ENCODE data around the gene ANK2. TPM values are rescaled to one million over a fixed set of nuclear protein-coding genes. Genes with fewer than 3 reads are reported as not detected.
A peak's percentile ranks its signal among the peaks of the same experiment; 100 is the strongest.

Gene ANK2
- total and polyA plus RNA-seq, 10 donors, result 5.3 to 158 (median 72.9) TPM

GRCh38 chr4:113276464-113277170 lies 227.2 kb downstream of the ANK2 start:
- WGBS, 5 donors, result 72 to 89% (median 79%) methylated on average over 7 of the region's 7 CpGs
- Histone ChIP-seq H3K36me3 (no peaks in the 10 kb centered on the region), H3K9me3 (no peaks in the 10 kb centered on the region), H3K27me3 (replicated peaks in 1 of 7) (peaks cover 0 to 6% (median 0%) of the 10 kb centered on the region in 7 donors), H3K4me1 (no peaks in the 10 kb centered on the region), H3K4me3 (no peak overlapping the region), H3K27ac (no peak overlapping the region)
- TF ChIP-seq CTCF (IDR thresholded peaks at IDR 0.05 in 8 of 11, conservative IDR thresholded peaks at IDR 0.05 in 3 of 11), result no peak
- no peak for TF ChIP-seq POLR2AphosphoS5 (IDR thresholded peaks at IDR 0.05)
- no peak for TF ChIP-seq POLR2A (IDR thresholded peaks at IDR 0.05)
- intact Hi-C loops (cut with DNase I; ENCODE audit: low total_unique reads), result no loop called here
- no peak for DNase-seq

- DNase-seq, result no peak
- H3K4me3 ChIP-seq, result no peak overlapping the region
- TF ChIP-seq POLR2A (IDR thresholded peaks at IDR 0.05) (no peak), POLR2AphosphoS5 (IDR thresholded peaks at IDR 0.05) (no peak), CTCF (IDR thresholded peaks at IDR 0.05 in 8 of 11, conservative IDR thresholded peaks at IDR 0.05 in 3 of 11) (peak in 10 of 11 experiments; percentile 24 to 68 (median 56))
- H3K36me3 ChIP-seq, result no peaks in the 10 kb centered on the region
- intact Hi-C loops (cut with DNase I; ENCODE audit: low total_unique reads), result no loop called here
- H3K9me3 ChIP-seq, result no peaks in the 10 kb centered on the region
- H3K4me1 ChIP-seq, result no peaks in the 10 kb centered on the region
- H3K27ac ChIP-seq, result no peak overlapping the region
- WGBS, 5 donors, result 18 to 24% (median 22%) methylated on average over 8 of the region's 8 CpGs
- H3K27me3 ChIP-seq (replicated peaks in 1 of 7), result peaks cover 0 to 6% (median 0%) of the 10 kb centered on the region in 7 donors
Observed at GRCh38 chr4:113278324-113278934, 229.0 kb downstream of the ANK2 start.

- no peak for DNase-seq
- no peaks in the 10 kb centered on the region for H3K27me3 ChIP-seq (replicated peaks in 1 of 7)
- no peaks in the 10 kb centered on the region for H3K36me3 ChIP-seq
- no peaks in the 10 kb centered on the region for H3K9me3 ChIP-seq
- H3K4me1 ChIP-seq, result no peaks in the 10 kb centered on the region
- intact Hi-C loops (cut with DNase I; ENCODE audit: low total_unique reads), result no loop called here
- TF ChIP-seq POLR2AphosphoS5 (IDR thresholded peaks at IDR 0.05) (no peak), CTCF (IDR thresholded peaks at IDR 0.05 in 8 of 11, conservative IDR thresholded peaks at IDR 0.05 in 3 of 11) (no peak), POLR2A (IDR thresholded peaks at IDR 0.05) (no peak)
- no peak overlapping the region for H3K27ac ChIP-seq
- no peak overlapping the region for H3K4me3 ChIP-seq
- WGBS, 5 donors, result 83 to 90% (median 83%) methylated on average over 4 of the region's 4 CpGs
Observed at GRCh38 chr4:113285501-113285900, 236.0 kb downstream of the ANK2 start.

- no peak overlapping the region for H3K4me3 ChIP-seq
- no peak for DNase-seq
- intact Hi-C loops (cut with DNase I; ENCODE audit: low total_unique reads), result no loop called here
- H3K27me3 ChIP-seq (replicated peaks in 1 of 7), result no peaks in the 10 kb centered on the region
- no peak for TF ChIP-seq POLR2AphosphoS5 (IDR thresholded peaks at IDR 0.05)
- no peak for TF ChIP-seq CTCF (IDR thresholded peaks at IDR 0.05 in 8 of 11, conservative IDR thresholded peaks at IDR 0.05 in 3 of 11)
- TF ChIP-seq POLR2A (IDR thresholded peaks at IDR 0.05), result no peak
- H3K36me3 ChIP-seq, result no peaks in the 10 kb centered on the region
- peaks cover 0 to 8% (median 0%) of the 10 kb centered on the region in 6 donors for H3K4me1 ChIP-seq
- H3K27ac ChIP-seq, result no peak overlapping the region
- H3K9me3 ChIP-seq, result no peaks in the 10 kb centered on the region
- WGBS, 5 donors, result 73 to 90% (median 84%) methylated on average over 2 of the region's 2 CpGs
Observed at GRCh38 chr4:113288257-113288656, 238.8 kb downstream of the ANK2 start.
